HepG2 (cell line): ENCODE measurements around the gene MACROD2. TPM values are rescaled to one million over a fixed set of nuclear protein-coding genes. Genes with fewer than 3 reads are reported as not detected.

ENCODE experiments used
- ATAC-seq: fragments of 200-7000 bp; cut with Tn5 transposase; 3 replicates; pipeline ENCODE4 v1.9.1; 2020; ENCODE audit warnings: mild to moderate bottlenecking, moderate library complexity
- BruUV-seq: library from RNA; stranded (reverse); fragments of 400-500 nt; replicated peaks from 2 replicates; lab custom pipeline; 2021; lab: Mats Ljungman, UMichigan
- CTCF ChIA-PET: fragments of 300-600 bp; formaldehyde crosslinking; extraction: SDS; loops from one replicate; lab custom pipeline; 2021; ENCODE audit warnings: low total read pairs, inconsistent platforms, low intra/inter-chr PET ratio; lab: Yijun Ruan, JAX
- POLR2A ChIA-PET: fragments of 350-600 bp; sonication (Branson Sonifier 250); formaldehyde crosslinking; loops from one replicate; lab custom pipeline; 2020; ENCODE audit warnings: antibody characterized with exemption, inconsistent platforms; lab: Yijun Ruan, JAX
- DNase-seq: peaks from one replicate; pipeline ENCODE4 v3.0.0-alpha.2; 2015; ENCODE audit warnings: low spot score
- FAIRE-seq: peaks from 3 replicates; lab custom pipeline; 2011; peaks lifted over from hg19 to GRCh38; lab: Jason Lieb, UNC
- H2AFZ ChIP-seq: one replicate; pipeline ENCODE4 v1.6.1; 2011; ENCODE audit warnings: low read length, inconsistent platforms
- H3K27ac ChIP-seq: fragments of 300-600 bp; 3 replicates; pipeline ENCODE4 v1.8.0; 2011; ENCODE audit warnings: mixed run types, mild to moderate bottlenecking, mixed read lengths, low read length, inconsistent platforms; ENCODE audit not compliant: insufficient read depth; ENCODE audit errors: extremely low read length
- H3K27me3 ChIP-seq, 2 experiments: fragments of 200-600 bp in 1 of 2; 2 replicates in 1 of 2; 3 replicates in 1 of 2; pipeline versions ENCODE4 v1.6.0 to v1.8.0; 2011; ENCODE audit warnings: low read length in 2 of 2, mild to moderate bottlenecking in 2 of 2, moderate library complexity in 2 of 2, inconsistent platforms in 1 of 2; ENCODE audit not compliant: insufficient read depth in 2 of 2, control insufficient read depth in 1 of 2
- H3K36me3 ChIP-seq, 2 experiments: fragments of 200-600 bp in 1 of 2; replicated peaks in 1 of 2; 2 replicates in 1 of 2; 3 replicates in 1 of 2; pipeline versions ENCODE4 v1.5.1 to v1.8.0; 2011; ENCODE audit warnings: low read length in 2 of 2, inconsistent platforms in 1 of 2; ENCODE audit not compliant: insufficient read depth in 2 of 2, control insufficient read depth in 1 of 2
- H3K4me1 ChIP-seq: 2 replicates; pipeline ENCODE4 v1.5.1; 2012; ENCODE audit warnings: low read length, inconsistent platforms; ENCODE audit not compliant: insufficient read depth
- H3K4me2 ChIP-seq: 2 replicates; pipeline ENCODE4 v1.6.0; 2011; ENCODE audit warnings: low read depth, low read length, inconsistent platforms
- H3K4me3 ChIP-seq, 3 experiments: fragments of 200-600 bp in 1 of 3; sonication (generic), shearing (Covaris generic) in 1 of 3; replicated peaks in 1 of 3; 2 replicates each; pipeline ENCODE4 v1.5.1; 2011 to 2016; ENCODE audit warnings: low read length in 3 of 3, inconsistent platforms in 2 of 3, low read depth in 2 of 3, mild to moderate bottlenecking in 2 of 3, control low read depth in 1 of 3, mixed read lengths in 1 of 3; ENCODE audit not compliant: insufficient read depth in 1 of 3
- H3K79me2 ChIP-seq: one replicate; pipeline ENCODE4 v1.6.1; 2011; ENCODE audit warnings: low read length, inconsistent platforms; ENCODE audit not compliant: insufficient read depth
- H3K9ac ChIP-seq: 2 replicates; pipeline ENCODE4 v1.6.0; 2011; ENCODE audit warnings: mild to moderate bottlenecking, low read depth, low read length, inconsistent platforms; ENCODE audit not compliant: insufficient read depth
- H3K9me3 ChIP-seq: 2 replicates; pipeline ENCODE4 v1.5.1; 2012; ENCODE audit warnings: mild to moderate bottlenecking, low read length
- H4K20me1 ChIP-seq: 2 replicates; pipeline ENCODE4 v1.6.0; 2011; ENCODE audit warnings: inconsistent platforms, mild to moderate bottlenecking, low read length, moderate library complexity; ENCODE audit not compliant: insufficient read depth
- ARNT2 ChIP-seq: sonication (generic); formaldehyde crosslinking; IDR thresholded peaks from 2 replicates; pipeline ENCODE4 v1.8.0; 2022; ENCODE audit warnings: mild to moderate bottlenecking, low read depth, missing genetic modification reagents, moderate library complexity
- E2F1 ChIP-seq: sonication (generic); formaldehyde crosslinking; IDR thresholded peaks from 2 replicates; pipeline ENCODE4 v1.5.0; 2020; ENCODE audit warnings: missing genetic modification reagents
- GTF2F1 ChIP-seq: fragments of 150-350 bp; IDR thresholded peaks from 2 replicates; pipeline ENCODE4 v1.6.1; 2014; ENCODE audit warnings: low read length
- MATR3 ChIP-seq: sonication (generic); formaldehyde crosslinking; IDR thresholded peaks from 2 replicates; pipeline ENCODE4 v1.4.0; 2020; ENCODE audit warnings: missing genetic modification reagents
- PHF8 ChIP-seq: sonication (generic); formaldehyde crosslinking; IDR thresholded peaks from 2 replicates; pipeline ENCODE4 v1.5.0; 2020; ENCODE audit warnings: missing genetic modification reagents
- RARG ChIP-seq: sonication (generic); formaldehyde crosslinking; IDR thresholded peaks from 2 replicates; pipeline ENCODE4 v1.4.0; 2020; ENCODE audit warnings: low read depth, mild to moderate bottlenecking, missing genetic modification reagents
- SETDB1 ChIP-seq: sonication (generic); formaldehyde crosslinking; IDR thresholded peaks from 2 replicates; pipeline ENCODE4 v1.5.1; 2020; ENCODE audit warnings: missing genetic modification reagents, mild to moderate bottlenecking, borderline replicate concordance
- UBTF ChIP-seq: sonication (generic); formaldehyde crosslinking; IDR thresholded peaks from 2 replicates; pipeline ENCODE4 v1.4.0; 2020; ENCODE audit warnings: mild to moderate bottlenecking, missing genetic modification reagents
- ZNF101 ChIP-seq: sonication (generic); formaldehyde crosslinking; IDR thresholded peaks from 2 replicates; pipeline ENCODE4 v1.4.0; 2020; ENCODE audit warnings: mild to moderate bottlenecking, low read depth, missing genetic modification reagents, borderline replicate concordance
- ZSCAN22 ChIP-seq: sonication (generic); formaldehyde crosslinking; IDR thresholded peaks from 2 replicates; pipeline ENCODE4 v1.4.0; 2020; ENCODE audit warnings: mild to moderate bottlenecking, missing genetic modification reagents
- WGBS: methylation state at CpG from one replicate; pipeline ENCODE4 v1.1.6; 2017; ENCODE audit warnings: low lambda C conversion rate; 5-methylcytosine and 5-hydroxymethylcytosine counted together
- in situ Hi-C: cut with HindIII; loops from 2 replicates; pipeline ENCODE4 v1.10.0; 2017; ENCODE audit warnings: low pct_unique_long_range_greater_than_20kb; ENCODE audit not compliant: extremely low pct_ligation_motif_present
- intact Hi-C: fragments of 100-400 bp; cut with micrococcal nuclease; formaldehyde crosslinking; loops from one replicate; pipeline ENCODE4 v1.10.0; 2022; ENCODE audit not compliant: unreplicated experiment
- polyA plus RNA-seq, 8 experiments: library from polyadenylated mRNA; depleted of rRNA in 3 of 8; stranded (reverse) in 7 of 8; unstranded in 1 of 8; fragments of >200 nt; fragmentation: Illumina TruSeq in 4 of 8; extraction: Trizol in 4 of 8; gene quantifications; 2 replicates each; pipeline versions ENCODE4 v1.2.1 to v1.2.3, GENCODE V29; 2011 to 2016; ENCODE audit warnings: low read depth in 4 of 8, missing spikeins in 1 of 8, mixed read lengths in 1 of 8; ENCODE audit not compliant: insufficient read depth in 1 of 8
- total RNA-seq, 5 experiments: library from RNA; depleted of rRNA; stranded (reverse); fragments of >200 nt; fragmentation: Illumina TruSeq; extraction: Trizol; gene quantifications; 2 replicates each; pipeline ENCODE4 v1.2.3, GENCODE V29; 2016; ENCODE audit warnings: low read depth in 1 of 5

MACROD2 gene
- total and polyA plus RNA-seq, 2 of the 13 experiments (the other 11 are each of a cell fraction or from before 2014, with no cell fraction given): 0.13 to 0.51 TPM

- no peak overlapping the region for H3K9ac ChIP-seq
- 27% methylated on average over 3 of the region's 3 CpGs for WGBS
- H3K9me3 ChIP-seq: no peaks in the 10 kb centered on the region
- no peak overlapping the region for H3K27ac ChIP-seq
- no peaks in the 10 kb centered on the region for H3K36me3 ChIP-seq
- no peak overlapping the region for H3K4me2 ChIP-seq
- intact Hi-C loops (no loop called here), in situ Hi-C loops (no loop called here)
- FAIRE-seq: no peak
- ChIA-PET POLR2A (no interaction called here), CTCF (no interaction called here)
- no peaks in the 10 kb centered on the region for H3K79me2 ChIP-seq
- no peaks in the 10 kb centered on the region for H3K27me3 ChIP-seq
- DNase-seq: no peak
- no peaks in the 10 kb centered on the region for H4K20me1 ChIP-seq
- no peak for ATAC-seq
- no peaks in the 10 kb centered on the region for H3K4me1 ChIP-seq
- no peak overlapping the region for H3K4me3 ChIP-seq
- BruUV-seq: no TSS peak
- H2AFZ ChIP-seq: no peak overlapping the region
- TF ChIP-seq GTF2F1 (no peak), UBTF (CRISPR knock-in tag) (no peak), MATR3 (CRISPR knock-in tag) (no peak), SETDB1 (CRISPR knock-in tag) (no peak), E2F1 (CRISPR knock-in tag) (no peak), RARG (no peak), ARNT2 (CRISPR knock-in tag) (no peak), PHF8 (CRISPR knock-in tag) (no peak), ZNF101 (CRISPR knock-in tag) (no peak), ZSCAN22 (no peak)
Observed at GRCh38 chr20:14374196-14374595, 378.9 kb downstream of the MACROD2 start.
